Fibroblast of peridontal ligament (primary cell): Measurements from ENCODE around the gene HACD1.

Source experiments
- DNase-seq: peaks from one replicate; pipeline ENCODE4 v3.0.0-alpha.2; 2010; ENCODE audit errors: extremely low read depth

HACD1 gene

GRCh38 chr10:17617031-17617911, at the start of gene HACD1:
Gene HACD1 (minus strand): TSS chr10:17617374. CDS start chr10:17617339, 35 bp downstream.
- peak; percentile 79 for DNase-seq

GRCh38 chr10:17665747-17666146, 48.6 kb upstream of the HACD1 start:
- peak; percentile 99 for DNase-seq

- no peak for DNase-seq
Measured at GRCh38 chr10:17663450-17663849, 46.3 kb upstream of the HACD1 start.

GRCh38 chr10:17662193-17663138, 45.3 kb upstream of the HACD1 start:
- no peak for DNase-seq

GRCh38 chr10:17661510-17661909, 44.3 kb upstream of the HACD1 start:
- DNase-seq = no peak

- no peak for DNase-seq
Measured at GRCh38 chr10:17660921-17661320, 43.7 kb upstream of the HACD1 start.

- no peak for DNase-seq
Measured at GRCh38 chr10:17659365-17659764, 42.2 kb upstream of the HACD1 start.

- no peak for DNase-seq
Measured at GRCh38 chr10:17657103-17657500, 39.9 kb upstream of the HACD1 start.

GRCh38 chr10:17655567-17656146, 38.5 kb upstream of the HACD1 start:
- no peak for DNase-seq

GRCh38 chr10:17655009-17655408, 37.8 kb upstream of the HACD1 start:
- no peak for DNase-seq

- DNase-seq = no peak
Measured at GRCh38 chr10:17652585-17652984, 35.4 kb upstream of the HACD1 start.

- DNase-seq = peak; percentile 57
Measured at GRCh38 chr10:17651896-17652295, 34.7 kb upstream of the HACD1 start.

GRCh38 chr10:17650416-17650815, 33.2 kb upstream of the HACD1 start:
- DNase-seq = no peak

- DNase-seq = peak; percentile 81
Measured at GRCh38 chr10:17649836-17650235, 32.7 kb upstream of the HACD1 start.

- no peak for DNase-seq
Measured at GRCh38 chr10:17649052-17649451, 31.9 kb upstream of the HACD1 start.

- DNase-seq = no peak
Measured at GRCh38 chr10:17648243-17649035, 31.3 kb upstream of the HACD1 start.

GRCh38 chr10:17647326-17647725, 30.2 kb upstream of the HACD1 start:
- no peak for DNase-seq

GRCh38 chr10:17645621-17646345, 28.6 kb upstream of the HACD1 start:
- no peak for DNase-seq

GRCh38 chr10:17644485-17644943, 27.3 kb upstream of the HACD1 start:
- peak; percentile 52 for DNase-seq

GRCh38 chr10:17643755-17644484, 26.7 kb upstream of the HACD1 start, which contains the start of gene STAM:
Gene STAM (plus strand): TSS chr10:17644151. CDS start chr10:17644340, 189 bp downstream.
- peak; percentile 94 for DNase-seq
